ENCODE measurements around the gene AKT3. TPM values are rescaled to one million over a fixed set of nuclear protein-coding genes. Genes with fewer than 3 reads are reported as not detected.

Gene AKT3
- total RNA-seq, 1 donor from 2014 or later = 29.9 TPM

- no peak overlapping the region for H3K4me3 Mint-ChIP-seq
- no peak for TF ChIP-seq CTCF (conservative IDR thresholded peaks at IDR 0.05)
- no peaks in the 10 kb centered on the region for H3K27me3 Mint-ChIP-seq
- H3K27ac Mint-ChIP-seq = no peak overlapping the region
- H3K9me3 Mint-ChIP-seq = no peaks in the 10 kb centered on the region
- no peak for DNase-seq (ENCODE audit: extremely low spot score, unreplicated experiment)
- H3K36me3 Mint-ChIP-seq = no peaks in the 10 kb centered on the region
- peaks cover 6% of the 10 kb centered on the region for H3K4me1 Mint-ChIP-seq (ENCODE audit: unreplicated experiment)
These were observed 112.0 kb downstream of the AKT3 start for GRCh38 chr1:243738020-243738419.

- no peak for TF ChIP-seq CTCF (conservative IDR thresholded peaks at IDR 0.05)
- Mint-ChIP-seq H3K9me3 (no peaks in the 10 kb centered on the region), H3K36me3 (no peaks in the 10 kb centered on the region), H3K27me3 (no peaks in the 10 kb centered on the region), H3K27ac (no peak overlapping the region), H3K4me1 (ENCODE audit: unreplicated experiment) (peaks cover 6% of the 10 kb centered on the region), H3K4me3 (no peak overlapping the region)
- no peak for DNase-seq (ENCODE audit: extremely low spot score, unreplicated experiment)
These were observed 114.6 kb downstream of the AKT3 start for GRCh38 chr1:243735457-243735856.

- Mint-ChIP-seq H3K27me3 (no peaks in the 10 kb centered on the region), H3K9me3 (no peaks in the 10 kb centered on the region), H3K4me3 (no peak overlapping the region), H3K36me3 (no peaks in the 10 kb centered on the region), H3K4me1 (ENCODE audit: unreplicated experiment) (no peaks in the 10 kb centered on the region), H3K27ac (no peak overlapping the region)
- DNase-seq (ENCODE audit: extremely low spot score, unreplicated experiment) = no peak
- no peak for TF ChIP-seq CTCF (conservative IDR thresholded peaks at IDR 0.05)
These were observed 115.7 kb downstream of the AKT3 start for GRCh38 chr1:243734308-243734695.

- Mint-ChIP-seq H3K27me3 (no peaks in the 10 kb centered on the region), H3K4me3 (no peak overlapping the region), H3K9me3 (no peaks in the 10 kb centered on the region), H3K36me3 (no peaks in the 10 kb centered on the region), H3K4me1 (ENCODE audit: unreplicated experiment) (no peaks in the 10 kb centered on the region), H3K27ac (no peak overlapping the region)
- no peak for DNase-seq (ENCODE audit: extremely low spot score, unreplicated experiment)
- TF ChIP-seq CTCF (conservative IDR thresholded peaks at IDR 0.05) = no peak
These were observed 116.3 kb downstream of the AKT3 start for GRCh38 chr1:243733670-243734307.

GRCh38 chr1:243732637-243733036, 117.4 kb downstream of the AKT3 start:
- H3K36me3 Mint-ChIP-seq = no peaks in the 10 kb centered on the region
- TF ChIP-seq CTCF (conservative IDR thresholded peaks at IDR 0.05) = no peak
- no peaks in the 10 kb centered on the region for H3K4me1 Mint-ChIP-seq (ENCODE audit: unreplicated experiment)
- no peak overlapping the region for H3K27ac Mint-ChIP-seq
- H3K4me3 Mint-ChIP-seq = no peak overlapping the region
- no peaks in the 10 kb centered on the region for H3K27me3 Mint-ChIP-seq
- H3K9me3 Mint-ChIP-seq = no peaks in the 10 kb centered on the region
- DNase-seq (ENCODE audit: extremely low spot score, unreplicated experiment) = no peak

Measured in type B pancreatic cell (in vitro differentiated cells).